ENCODE data around the gene MACROH2A2.
"Not testable (repeated sequence)": the region's sequence is repeated elsewhere in the genome, so short reads cannot be mapped to it uniquely, and the experiment has no call there.

Gene MACROH2A2

GRCh38 chr10:70052462-70053217 lies at the start of gene MACROH2A2:
Gene MACROH2A2, plus strand, starts transcription at chr10:70052846. Its CDS starts 22,813 bp downstream, at chr10:70075659.
- DNase-seq: peak; percentile 87

DNA sequence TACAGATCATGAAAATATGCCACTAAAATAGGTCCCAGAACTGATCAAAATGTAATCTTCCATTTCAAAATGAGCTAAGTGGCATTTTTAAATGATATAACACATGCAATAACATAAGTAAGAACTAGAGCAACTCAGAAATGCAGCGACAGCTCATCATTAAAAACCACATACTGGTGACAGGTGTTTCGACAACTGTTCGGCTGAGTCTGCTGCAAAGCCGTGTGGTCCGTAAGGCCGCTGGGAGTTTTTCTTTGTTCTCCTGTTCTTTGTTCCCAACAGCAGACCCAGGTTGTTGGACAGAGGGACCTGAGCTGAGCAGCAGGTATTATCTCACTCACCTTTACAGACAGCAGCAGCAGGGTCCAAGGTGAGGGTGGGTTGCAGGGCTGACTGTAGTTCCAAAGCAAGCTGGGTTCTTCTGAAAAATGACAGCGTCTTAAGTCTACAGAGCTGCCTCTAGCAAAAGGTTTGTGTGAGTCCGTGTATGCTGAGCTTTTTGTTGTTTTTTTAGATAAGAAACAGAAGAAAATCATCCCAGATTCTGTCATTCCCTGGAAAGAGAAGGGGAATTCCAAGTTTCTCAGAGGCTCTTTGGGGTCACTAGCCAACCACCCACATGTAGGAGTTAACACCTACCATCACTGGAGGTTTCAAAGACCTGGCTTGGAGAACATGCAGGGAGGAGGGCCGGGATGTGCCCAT lies 45.4 kb upstream of the MACROH2A2 start:
- DNase-seq: no peak

GRCh38 chr10:70031215-70031614 lies 21.4 kb upstream of the MACROH2A2 start:
- no peak for DNase-seq

DNA sequence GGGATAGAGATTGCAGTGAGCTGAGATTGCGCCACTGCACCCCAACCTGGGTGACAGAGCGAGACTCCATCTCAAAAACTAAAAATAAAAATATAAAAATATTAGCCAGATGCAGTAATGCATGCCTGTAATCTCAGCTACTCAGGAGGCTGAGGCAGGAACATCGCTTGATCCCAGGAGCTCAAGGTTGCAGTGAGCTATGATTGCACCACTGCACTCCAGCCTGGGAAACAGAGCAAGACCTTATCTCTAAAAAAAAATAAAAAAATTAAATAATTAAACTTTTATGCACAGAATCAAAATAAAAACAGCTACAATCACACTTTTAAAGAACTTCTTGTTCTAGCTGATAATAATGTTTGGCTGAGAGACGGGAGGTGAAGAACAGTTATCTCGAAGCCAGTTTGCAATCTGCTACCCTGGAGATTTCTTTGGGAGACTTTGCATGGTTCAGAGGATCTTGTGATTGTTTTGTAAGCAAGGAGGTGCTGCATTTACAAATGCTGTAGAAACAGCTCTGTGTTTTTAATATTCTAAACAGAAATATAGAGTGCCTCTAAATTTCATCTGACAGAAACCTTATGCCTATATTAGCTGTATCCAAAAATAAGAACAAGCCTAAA lies 19.9 kb upstream of the MACROH2A2 start:
- DNase-seq: no peak

DNA sequence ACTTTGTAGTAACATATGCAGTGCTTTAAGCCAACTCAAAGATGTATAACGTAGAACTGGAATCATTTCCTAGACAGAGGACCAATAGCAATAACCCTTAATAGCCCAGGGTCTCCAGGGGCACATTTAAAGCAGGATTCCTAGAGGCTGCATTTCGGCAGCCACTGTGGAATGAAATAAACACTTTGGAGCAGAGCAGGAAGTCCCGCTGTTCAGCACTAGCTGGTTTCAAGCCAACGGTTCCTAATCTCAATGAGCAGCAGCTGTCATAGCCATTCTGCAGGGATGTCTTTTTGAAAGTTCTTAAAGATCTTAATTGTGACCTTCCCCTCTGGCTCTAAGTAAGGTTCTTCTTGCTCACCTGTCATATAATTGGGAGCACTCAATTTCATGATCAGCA lies 18.4 kb upstream of the MACROH2A2 start:
- peak; percentile 31 for DNase-seq

DNA sequence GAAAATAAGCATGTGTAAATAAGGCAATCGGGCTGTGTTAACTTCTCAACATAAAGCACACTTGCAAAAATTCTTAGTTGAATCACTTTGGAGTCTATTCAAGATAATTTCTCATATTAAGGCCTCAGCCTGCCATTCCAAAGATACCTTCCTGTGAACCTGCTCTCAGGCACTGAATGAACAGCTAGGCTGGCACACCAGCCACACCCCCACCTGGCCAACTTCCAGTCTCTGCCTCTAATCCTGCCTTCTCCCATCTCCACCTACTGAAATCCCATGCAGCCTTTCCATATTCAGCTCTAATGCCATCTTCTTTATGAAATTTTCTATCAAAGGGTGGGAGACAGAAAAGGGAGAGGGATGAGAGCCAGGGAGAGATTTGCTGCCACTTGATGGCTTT lies 17.1 kb upstream of the MACROH2A2 start:
- DNase-seq: no peak

GRCh38 chr10:70038923-70039322 lies 13.7 kb upstream of the MACROH2A2 start:
- DNase-seq: no peak

DNA sequence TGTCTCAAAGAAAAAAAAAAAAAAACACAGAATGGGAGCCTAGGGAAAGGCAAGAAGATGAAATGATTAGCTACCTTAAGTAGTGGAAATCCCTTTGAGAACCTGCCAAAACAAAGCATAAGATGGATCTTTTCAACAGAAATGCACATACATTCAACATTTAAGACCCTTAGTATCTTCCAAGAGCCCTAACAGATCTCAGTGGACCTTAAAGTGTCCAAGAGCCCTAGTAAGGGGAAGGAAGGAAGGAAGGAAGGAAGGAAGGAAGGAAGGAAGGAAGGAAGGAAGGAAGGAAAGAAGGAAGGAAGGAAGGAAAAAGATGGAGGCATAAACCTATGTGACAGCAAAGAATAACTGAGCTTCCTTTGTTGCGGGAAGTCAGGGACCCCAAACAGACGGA lies 11.6 kb upstream of the MACROH2A2 start:
- no peak for DNase-seq

DNA sequence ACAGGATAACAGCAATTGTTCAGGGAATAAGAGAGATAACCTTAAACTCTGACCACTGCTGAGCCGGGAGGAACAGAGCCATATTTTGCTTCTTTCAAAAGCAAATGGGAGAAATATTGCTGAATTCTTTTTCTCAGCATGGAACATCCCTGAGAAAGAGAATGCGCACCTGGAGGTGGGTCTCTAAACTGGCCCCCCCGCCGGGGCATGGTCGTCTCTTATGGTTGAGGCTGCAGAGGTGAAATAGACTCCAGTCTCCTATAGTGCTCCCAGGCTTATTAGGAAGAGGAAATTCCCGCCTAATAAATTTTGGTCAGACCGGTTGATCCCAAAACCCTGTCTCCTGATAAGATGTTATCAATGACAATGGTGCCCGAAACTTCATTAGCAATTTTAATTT lies 10.9 kb upstream of the MACROH2A2 start:
- DNase-seq: not testable (repeated sequence)

DNA sequence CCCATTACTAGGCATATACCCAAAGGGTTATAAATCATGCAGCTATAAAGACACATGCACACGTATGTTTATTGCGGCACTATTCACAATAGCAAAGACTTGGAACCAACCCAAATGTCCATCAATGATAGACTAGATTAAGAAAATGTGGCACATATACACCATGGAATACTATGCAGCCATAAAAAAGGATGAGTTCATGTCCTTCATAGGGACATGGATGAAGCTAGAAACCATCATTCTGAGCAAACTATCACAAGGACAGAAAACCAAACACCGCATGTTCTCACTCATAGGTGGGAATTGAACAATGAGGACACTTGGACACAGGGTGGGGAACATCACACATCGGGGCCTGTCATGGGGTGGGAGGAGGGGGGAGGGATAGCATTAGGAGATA lies 5.6 kb upstream of the MACROH2A2 start:
- not testable (repeated sequence) for DNase-seq

DNA sequence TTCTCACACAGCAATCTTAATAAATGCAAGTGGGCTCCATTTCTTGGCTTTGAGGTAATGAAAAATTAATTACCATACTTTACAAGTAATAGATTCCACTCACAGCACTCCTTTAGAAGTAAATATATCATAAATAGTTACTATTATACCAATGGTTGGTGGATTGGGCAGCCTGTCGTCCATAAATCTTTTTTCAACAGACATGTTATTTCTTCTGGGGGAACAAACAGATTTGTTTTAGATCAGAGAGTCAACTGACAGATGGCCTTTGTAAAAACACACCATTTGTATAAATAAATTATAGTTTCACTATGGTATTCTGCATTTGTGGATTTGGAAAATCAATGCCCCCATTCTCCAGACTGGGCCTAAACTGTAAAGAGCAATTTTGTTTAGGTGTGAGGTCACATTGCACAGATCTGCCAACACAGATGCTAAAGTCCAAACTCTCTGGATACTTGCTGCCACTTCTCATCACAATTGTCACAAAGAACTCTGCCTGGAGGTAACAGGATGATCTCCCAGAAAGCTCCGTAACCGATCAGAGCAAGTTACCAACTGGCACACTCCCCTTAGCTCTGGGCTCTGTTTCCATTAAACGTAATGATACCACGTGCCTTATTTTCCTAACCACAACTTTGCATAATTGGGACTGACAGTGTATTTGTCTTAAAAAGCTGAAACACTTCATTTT lies 4.5 kb upstream of the MACROH2A2 start:
- DNase-seq: no peak

GRCh38 chr10:70051848-70052247 lies 798 bp upstream of the MACROH2A2 start:
- DNase-seq: no peak

DNA sequence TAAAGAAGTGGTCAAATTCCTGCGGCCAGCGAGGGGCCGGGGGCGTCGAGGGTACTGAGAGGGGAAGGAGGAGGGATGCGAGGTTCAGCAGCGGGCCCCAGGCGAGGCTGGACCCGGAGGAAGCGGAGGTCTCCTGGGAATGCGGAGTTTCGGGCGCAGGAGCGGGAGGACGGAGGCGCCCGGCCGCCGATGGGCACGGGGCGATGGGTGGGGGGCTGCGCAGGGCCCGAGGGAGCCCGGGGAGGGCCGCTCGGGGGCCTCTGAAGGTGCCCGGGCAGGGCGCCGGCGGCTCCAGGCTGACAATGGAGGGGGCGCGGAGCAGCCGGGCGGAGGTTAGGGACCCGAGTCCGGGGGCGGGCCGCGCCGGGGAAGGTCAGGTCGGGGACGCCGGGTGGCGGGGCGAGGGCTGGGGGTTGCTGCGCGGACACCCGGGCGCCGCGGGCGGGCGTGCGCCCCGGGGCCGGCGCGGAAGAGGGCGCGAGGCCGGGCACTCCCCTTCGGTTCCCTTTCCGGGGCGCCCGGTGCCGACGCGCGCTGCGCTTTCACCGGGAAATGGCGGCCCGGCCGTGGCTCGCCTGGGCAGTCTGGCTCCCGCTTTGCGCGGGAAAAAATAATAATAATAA lies 683 bp downstream of the MACROH2A2 start:
- peak; percentile 42 for DNase-seq

DNA sequence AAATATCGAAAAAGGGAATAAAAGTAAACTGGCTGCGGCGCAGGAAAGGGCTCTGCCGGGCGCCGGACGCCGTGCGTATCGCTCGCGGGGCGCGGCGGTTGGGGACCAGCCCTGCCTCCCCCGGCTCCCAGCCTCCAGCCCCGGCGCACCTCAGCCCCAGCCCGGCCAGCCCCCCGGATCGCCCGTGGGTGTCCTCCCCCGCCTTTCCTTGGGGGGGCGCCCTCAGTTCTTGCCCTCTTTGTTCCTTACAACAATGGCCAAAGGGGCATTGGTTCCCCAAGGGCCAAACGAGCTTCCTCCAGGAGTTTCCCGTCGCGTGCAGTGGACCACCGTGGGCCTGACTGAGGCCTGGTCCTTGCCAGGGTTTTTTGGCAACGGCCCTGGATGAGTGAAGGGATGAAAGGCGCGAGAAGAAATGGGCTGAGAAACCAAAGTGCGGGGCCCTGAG lies 1.2 kb downstream of the MACROH2A2 start:
- peak; percentile 51 for DNase-seq

DNA sequence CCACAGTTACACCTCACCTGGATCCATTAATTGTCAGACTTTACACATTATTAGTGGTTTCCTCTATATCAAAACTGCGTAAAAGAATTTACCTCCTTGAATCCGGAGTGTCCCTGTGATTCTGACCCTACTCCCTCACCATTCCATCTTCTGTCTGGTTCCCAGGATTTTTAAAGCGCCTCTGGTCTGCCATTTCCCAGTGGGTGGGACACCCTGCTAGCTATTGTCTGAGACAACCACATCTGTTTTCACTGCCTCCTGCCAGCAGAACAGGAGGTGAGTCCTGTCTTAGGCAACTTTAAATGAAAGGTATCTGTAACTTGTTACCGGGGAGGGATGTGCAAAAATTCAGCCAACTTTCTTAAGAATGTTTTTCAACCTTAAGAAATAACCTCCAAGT lies 2.3 kb downstream of the MACROH2A2 start:
- no peak for DNase-seq

DNA sequence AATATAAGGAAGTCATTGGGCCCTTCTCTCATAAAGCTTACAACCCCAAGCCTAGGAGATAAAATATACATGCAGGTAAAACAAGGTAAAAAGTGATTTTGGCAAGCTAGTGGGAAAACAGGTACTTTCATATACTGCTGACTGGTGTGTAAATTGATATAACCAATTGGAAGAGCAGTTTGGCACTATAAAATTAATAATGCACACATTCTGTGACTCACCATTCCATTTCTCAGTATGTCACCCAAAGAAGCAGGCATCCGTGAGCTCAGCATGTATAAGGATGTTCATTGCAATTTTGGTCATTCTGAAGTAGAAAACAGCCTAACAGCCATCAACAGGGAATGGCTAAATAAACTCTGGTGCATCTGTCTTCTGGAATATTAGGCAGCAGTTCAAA lies 2.9 kb downstream of the MACROH2A2 start:
- DNase-seq: no peak

GRCh38 chr10:70057306-70057705 lies 4.7 kb downstream of the MACROH2A2 start:
- no peak for DNase-seq

DNA sequence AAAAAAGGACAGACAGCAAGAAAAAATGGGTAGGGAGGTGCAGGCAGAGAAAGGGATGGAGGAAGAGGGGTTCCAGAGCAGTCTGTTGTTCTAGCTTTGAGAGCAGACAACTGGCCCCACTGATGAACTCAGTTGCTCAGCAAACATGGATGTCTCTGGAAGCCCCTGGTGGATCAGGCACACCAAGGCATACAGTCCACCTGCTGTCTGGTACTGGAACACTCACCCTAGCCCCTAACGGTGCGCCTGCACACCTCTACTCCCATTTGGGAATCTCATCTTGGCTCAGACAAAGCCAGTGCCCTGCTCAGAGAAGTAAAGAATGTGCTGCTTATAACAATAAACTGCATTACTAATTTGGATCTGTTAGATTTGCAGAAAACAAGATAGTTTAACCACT lies 7.7 kb downstream of the MACROH2A2 start:
- no peak for DNase-seq

GRCh38 chr10:70063418-70064098 lies 10.9 kb downstream of the MACROH2A2 start:
- no peak for DNase-seq

GRCh38 chr10:70064486-70064885 lies 11.8 kb downstream of the MACROH2A2 start:
- DNase-seq: no peak

DNA sequence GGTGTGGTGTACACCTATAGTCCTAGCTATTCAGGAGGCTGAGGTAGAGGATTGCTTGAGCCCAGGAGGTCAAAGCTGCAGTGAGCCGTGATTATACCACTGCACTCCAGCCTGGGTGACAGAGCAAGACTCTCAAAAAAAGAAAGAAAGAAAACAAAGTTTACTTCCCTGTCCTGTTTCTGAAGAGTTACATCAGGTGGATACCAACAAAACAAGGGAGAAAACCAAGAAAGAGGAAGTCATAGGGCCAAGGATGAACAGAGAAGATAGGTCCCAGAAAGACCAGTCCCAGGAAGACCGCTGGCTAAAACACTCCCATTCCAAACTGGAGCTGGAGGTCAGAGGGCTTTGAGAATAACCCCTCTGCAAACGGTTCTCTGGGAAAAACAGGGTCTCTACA lies 13.5 kb downstream of the MACROH2A2 start:
- DNase-seq: no peak

- no peak for DNase-seq
Observed at GRCh38 chr10:70067586-70067985, 14.9 kb downstream of the MACROH2A2 start.

Data from right hindlimb (tissue), 1 donor.